Activated CD4-positive, alpha-beta T cell treated with anti-CD3 and anti-CD28 coated beads, Interleukin-2, Interleukin-6, amounts not matched to agents 100 ng/mL and 50 ng/mL, durations not matched to agents 16 hours and 8 hours (primary cell): ENCODE measurements around the gene CAB39L.

Experiments used
- DNase-seq: peaks from one replicate; pipeline ENCODE4 v3.0.0-alpha.2; 2020

The CAB39L gene

DNA sequence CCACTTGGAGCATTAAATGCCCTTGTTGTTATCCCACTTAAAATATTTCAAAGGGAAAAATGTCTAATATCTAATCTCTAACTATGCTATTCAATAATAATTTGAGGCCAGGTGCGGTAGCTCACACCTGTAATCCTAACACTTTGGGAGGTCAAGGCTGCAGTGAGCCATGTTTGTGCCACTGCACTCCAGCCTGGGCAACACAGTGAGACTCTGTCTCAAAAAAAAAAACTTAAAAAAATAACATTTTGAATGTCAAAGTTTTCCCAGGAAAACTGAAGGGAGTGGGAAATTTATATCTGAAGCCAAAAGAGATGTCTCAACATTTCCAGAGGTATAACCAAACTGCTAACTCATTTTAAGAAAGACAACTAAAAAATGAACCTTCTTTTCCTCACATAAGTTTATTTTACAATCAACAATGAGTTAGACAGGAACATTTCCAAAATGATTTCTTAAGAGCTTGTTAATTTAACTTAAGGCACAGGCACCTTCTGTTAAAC is 47.9 kb downstream of the CAB39L start:
- no peak for DNase-seq

DNA sequence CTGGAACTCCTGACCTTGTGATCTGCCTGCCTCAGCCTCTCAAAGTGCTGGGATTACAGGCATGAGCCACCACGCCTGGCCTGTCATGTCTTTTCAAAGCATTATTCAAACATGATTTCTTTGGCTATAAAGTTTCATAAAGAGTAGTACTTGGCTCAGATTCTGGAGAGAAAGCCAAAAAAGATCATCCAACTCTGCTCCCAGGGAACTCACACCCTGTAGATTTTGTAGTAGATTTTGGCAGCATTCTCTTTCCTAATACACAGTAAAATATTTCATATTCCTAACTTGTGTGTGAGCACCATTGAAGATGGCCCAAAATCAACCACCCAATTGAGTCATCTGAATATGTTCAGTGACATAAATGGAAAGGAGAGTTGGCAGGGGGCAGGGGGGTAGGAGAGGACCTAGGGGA is 48.4 kb downstream of the CAB39L start:
- DNase-seq = no peak

DNA sequence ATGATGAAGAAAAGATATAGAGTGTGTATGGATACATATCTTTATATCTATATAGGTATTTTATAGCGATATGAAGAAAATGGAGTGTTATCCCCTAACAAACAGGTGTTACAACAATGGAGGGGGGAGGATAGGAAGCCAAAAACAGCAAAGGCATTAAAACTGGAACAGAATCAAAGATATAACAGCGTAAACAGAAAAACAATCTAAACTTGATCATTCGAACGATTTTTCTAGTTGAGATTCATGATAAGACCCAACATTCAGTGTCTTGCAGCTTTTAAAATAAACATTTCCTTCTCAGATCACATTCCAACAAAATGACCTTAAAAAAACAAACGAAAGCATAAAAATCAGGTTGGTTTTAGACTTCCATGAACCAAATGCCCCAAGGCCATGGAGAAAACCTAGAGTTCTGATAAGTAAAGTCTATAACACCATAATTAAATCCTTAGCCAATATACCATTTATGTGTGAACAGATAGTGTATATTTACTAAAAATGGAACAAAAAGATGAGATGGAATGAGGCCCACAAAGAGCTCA is 55.7 kb downstream of the CAB39L start:
- no peak for DNase-seq

DNA sequence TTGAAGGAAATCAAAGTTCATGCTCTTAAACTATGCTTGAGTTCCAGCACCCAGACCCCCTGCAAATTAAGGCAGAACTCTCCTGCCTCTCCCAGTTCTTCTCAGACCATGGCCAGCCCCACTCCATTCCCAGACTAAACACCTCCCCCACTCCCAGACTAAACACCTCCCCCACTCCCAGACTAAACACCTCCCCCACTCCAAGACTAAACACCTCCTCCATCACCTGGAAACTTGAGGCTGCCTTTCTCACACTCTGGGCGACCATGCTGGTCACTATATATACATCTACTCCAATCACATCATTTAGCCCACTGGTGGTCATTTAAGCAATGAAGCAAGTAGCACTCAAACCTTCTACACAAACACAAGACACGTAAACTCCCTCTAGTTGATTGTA is 57.2 kb downstream of the CAB39L start:
- DNase-seq = no peak

DNA sequence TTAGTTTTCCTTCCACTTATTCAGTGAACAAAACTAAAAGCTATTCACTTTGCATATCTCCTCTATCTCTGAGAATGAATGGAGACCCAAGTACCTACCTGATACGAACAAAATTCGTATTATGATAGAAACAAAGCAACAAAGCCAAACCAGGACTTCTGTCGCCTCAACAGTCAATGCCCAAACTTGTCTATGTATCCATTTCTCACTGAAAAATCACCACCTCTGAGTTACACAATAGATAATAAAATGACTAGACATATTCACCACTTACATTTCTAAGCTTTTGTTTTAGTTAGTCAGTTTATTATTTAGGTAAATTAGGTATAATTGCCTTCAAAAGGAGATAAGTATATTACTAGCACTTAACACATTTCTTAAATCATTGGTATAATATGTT is 67.7 kb downstream of the CAB39L start:
- DNase-seq = no peak

DNA sequence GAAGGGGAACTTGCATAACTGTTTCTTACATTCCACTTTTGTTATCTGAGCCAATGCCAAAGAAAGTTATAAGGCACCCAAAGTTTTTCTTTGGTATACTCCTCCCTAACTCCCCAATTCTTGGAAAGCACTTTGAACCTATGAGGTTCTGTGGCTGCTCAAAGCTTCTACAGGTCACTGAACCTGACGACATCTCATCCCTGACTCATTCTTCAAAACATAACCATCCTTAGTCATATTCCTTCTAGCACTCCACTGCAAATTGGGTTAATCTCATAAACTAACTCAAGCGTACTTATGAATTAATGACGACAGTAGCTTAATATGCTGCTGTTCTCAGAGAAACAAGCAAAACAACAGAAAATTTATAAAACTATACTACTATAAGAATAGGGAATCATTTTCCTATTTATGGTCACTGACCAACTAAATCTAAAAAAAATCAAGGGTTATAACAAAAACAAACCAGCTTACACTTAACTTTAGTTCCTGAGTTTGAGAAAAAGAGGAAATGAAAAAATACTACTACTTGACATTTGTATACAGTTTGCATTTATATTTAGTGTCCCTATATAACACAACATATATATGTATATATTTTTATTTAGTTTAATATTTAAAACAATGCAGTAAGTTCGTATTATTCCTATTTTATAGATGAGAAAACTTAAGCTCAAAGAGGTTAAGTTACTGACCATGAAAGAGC is 69.1 kb downstream of the CAB39L start:
- no peak for DNase-seq

DNA sequence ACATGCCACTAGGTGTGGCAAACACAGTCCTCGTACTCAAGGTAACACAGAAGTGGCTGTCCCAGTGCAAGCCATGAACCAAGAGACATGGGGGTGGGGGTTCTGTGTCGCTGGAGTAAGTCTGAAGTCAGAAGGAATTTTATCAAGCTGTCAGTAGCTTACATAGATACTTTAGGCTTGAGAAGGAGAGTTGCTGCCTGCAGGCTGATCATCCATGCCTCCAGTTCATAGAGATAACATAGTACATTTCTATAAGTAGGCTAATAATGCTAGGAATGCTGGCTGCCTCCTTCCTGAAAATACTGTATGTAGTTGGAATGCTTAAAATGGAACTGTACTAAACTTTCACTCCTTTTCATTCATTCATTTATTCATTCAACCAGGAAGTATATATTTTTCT is 70.1 kb downstream of the CAB39L start:
- no peak for DNase-seq

DNA sequence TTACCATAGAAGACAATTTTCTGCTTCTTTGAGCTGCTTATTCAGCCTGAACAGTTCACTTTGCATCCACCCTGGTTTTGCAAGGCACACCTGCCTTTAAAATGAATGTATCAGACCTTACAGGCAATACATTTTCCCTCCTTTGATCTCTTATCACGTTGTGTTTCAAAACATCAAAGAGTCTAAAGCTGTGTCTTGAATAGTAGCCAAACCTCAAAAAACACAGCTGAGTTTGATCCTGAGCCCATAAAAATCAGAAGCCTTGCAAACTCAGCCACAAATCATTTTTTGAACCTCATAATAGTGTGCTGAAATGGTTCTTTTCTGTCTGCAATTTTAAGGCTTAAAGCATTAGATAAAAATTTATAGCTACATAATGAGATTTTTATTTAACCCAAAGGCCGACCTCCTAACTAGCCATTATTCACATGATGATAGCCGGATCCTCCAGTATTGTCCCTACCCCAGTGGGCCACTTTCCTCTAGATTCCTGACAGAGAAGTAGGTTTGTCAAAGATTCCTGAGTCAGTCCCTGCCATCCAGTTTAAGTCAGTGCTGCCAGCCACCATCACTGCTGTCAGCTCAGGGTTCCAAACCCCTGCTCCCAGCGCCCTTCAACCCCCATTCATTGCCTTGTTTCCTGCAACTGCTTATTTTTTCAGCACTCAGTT is 71.8 kb downstream of the CAB39L start:
- DNase-seq = no peak

DNA sequence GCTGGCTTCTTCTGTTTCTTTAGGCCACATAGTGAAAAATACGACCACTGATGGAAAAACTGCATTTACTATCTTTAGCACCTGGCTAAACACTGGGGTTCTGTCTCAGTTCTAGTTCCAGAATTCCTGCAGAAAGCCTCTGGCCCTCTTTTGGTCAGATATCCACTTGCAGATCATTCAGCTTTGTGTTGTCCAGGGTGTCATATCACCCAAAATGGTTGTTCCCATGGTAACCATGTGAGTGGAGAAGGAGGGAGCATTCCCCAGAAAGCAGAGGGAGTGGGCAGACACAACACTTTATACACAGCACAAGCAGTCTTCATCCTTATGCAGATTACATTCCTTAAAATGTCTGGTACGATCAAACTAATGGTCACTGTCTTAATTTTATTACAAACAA is 73.5 kb downstream of the CAB39L start:
- no peak for DNase-seq

DNA sequence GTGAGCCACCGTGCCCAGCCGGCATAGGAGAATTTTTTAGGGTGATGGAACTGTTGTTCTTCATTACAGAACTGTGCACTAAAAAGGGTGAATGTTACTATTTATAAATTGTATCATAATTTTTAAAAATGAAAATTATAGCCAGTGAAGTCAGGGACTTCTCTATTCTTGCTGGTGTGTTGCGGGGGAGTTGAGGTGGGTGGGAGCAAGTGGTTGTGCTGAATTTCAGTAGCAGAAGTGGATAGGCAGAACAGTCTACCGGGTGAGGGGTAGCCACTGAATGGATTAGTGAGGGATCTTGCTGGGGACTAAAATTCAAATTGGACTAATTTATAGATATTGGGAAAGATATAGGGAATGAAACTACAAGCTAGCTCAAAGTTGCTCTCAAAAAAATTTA is 74.0 kb downstream of the CAB39L start:
- no peak for DNase-seq

DNA sequence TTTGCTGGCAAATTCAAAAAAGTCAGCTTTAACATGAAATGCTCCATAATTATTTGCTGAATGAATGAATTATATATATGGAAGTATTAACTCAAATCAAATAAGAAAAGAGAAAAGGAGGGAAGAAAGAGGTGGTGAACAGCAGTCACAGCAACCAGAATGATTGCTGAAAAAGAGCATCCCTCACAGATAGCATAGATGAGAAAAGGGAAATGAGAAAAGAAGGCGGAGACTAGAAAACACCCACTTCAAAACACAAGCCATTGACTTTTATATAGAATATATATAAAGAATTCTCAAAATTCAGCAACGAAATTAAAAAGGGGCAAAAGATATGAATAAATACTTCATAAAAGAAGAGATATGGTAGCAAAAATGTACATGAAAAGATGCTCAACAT is 75.2 kb downstream of the CAB39L start:
- DNase-seq = no peak

DNA sequence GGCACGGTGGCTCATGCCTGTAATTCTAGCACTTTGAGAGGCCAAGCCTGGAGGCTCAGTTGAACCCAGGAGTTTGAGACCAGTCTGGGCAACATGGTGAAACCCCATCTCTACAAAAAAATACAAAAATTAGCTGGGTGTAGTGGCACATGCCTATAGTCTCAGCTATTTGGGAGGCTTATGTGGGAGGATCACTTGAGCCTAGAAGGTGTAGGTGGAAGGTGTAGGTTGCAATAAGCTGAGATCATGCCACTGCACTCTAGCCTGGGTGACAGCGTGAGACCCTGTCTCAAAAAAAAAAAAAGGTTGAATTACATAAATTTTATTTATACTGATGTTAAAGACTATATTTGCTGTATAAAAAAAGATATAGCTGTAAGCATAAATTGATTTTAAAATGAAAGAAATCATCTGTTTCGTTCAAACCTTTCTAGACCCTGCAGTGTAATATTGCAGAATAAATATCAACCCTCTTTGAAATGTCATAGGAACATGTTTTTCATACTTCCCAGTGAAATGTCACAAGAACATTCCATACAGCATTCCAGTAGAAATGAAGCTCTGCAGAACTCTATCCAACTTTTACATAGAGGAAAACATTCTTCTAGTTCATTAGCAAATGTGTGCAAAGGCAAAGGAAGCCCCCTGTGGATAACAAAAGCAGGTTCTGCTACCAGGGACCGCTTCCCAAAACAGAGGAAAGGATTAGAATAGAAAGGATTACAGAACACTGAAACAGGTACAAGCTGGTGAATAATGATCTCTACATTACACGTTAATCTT is 76.0 kb downstream of the CAB39L start:
- DNase-seq = no peak

DNA sequence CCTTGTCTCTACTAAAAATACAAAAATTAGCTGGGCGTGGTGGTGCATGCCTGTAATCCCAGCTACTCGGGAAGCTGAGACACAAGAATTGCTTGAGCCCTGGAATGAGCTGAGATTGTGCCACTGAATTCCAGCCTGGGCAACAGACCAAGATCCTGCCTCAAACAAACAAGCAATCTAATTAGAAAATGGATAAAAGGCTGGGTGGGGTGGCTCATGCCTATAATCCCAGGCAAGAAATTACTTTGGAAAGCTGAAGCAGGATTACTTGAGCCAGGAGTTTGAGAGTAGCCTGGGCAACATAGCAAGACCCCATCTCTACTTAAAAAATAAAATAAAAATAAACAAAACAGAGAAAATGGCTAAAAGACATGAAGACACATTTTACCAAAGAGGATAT is 77.0 kb downstream of the CAB39L start:
- DNase-seq = no peak

DNA sequence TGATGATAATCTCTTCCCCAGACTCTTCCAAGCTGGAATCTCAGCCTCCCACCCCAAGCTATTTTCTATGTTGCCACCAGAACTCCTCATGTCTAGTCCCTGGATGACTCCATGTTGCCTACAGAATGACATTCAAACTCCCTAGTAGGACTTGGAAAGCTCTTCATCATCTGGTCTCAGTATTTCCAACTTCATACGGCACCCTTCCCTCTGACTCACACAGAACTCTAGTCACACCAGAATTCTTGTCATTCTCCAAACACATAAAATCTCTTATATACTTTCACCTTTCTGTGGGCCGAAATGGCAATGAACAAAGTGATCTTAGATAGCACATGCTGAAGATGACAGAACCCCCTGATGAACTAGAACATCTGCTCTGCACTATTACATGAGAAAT is 86.2 kb downstream of the CAB39L start:
- DNase-seq = no peak

DNA sequence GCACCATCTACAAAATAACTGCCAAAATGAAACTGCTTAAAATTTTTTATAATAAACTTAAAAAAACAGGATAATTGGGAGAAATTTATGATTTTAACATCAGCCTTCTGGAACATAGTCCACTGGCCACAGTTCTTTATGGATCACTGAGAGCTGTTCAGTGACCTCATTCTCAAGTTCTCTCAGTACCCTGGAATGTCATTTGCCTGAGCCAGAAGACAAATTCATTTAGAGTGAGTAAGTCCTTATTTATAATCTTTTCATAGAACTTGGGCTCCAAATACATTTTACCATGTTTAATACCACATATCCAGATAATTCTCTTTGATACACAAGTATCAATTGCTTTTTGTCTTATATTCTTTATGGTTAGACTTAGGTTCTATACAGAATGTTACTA is 87.6 kb downstream of the CAB39L start:
- DNase-seq = no peak

DNA sequence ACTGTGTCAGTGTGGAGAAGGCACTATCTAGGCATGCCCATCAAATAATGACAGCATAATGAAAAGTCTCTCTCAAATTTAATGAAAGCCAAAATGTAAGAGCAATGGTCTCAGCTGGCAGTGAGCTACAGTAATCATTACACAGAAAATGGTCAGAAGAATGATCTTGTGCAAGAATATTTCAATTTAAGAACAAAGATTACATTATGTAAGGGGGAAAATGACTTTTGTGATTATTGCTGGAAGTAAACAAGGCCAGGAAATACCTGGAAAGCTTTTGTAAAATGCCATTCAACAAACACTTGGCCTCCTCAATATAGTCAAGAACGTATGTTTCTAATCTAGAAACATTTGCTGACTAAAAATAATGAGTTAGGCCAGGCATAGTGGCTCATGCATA is 89.1 kb downstream of the CAB39L start:
- DNase-seq = no peak

DNA sequence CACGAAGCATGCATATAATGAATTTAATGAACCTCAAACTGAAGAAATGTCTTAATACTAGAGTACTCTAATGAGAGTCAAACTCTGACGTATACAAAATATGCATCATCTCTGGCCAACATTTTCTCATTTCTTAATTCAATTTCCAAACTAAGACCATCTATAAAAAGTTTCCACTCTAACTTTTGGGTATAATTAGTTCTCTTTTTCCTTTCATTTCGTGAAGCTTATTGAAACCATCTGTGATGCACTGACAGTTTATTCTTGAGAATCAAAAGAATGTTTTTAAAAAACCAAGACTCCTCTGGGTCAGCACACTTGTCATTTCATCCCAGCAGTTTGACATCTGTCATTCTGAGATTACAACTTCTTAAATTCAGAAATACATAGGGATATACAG is 90.0 kb downstream of the CAB39L start:
- no peak for DNase-seq

DNA sequence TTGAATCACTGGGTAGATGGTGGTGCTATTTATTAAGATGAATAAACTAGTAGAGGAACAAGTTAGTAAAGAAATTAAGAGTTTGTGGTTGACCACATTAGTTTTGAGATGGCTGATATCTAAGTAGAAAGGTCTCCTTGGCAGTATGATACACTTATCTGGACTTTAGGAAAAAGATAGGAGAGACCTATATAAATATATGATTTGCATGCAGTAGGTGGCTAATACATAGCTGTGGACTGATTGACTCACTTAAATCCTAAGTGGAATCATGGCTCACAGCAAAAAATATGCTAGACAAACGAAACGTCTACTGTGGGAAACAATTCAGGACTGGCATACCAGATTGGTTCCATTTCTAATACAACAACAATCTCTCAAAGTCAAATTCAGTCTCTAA is 92.0 kb downstream of the CAB39L start:
- DNase-seq = no peak

DNA sequence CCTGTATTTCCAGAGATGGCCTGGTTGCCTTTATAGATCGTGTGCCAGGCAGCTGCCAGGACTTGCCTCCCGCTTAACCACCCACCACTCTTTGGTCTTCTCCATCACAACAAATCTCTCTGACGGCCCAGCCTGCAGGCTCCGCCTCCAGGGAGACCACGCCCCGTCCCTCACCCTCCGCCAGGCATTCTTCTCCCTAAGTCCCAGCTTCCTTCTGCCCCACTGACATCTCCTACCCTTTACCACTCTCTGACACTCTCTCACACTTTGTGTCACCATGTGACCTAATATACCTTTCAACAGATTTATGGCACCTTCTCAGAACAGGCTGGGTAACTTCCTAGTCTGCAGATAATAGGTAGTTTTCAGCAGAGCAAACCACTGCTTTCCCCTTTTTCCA is 95.1 kb downstream of the CAB39L start:
- DNase-seq = no peak

DNA sequence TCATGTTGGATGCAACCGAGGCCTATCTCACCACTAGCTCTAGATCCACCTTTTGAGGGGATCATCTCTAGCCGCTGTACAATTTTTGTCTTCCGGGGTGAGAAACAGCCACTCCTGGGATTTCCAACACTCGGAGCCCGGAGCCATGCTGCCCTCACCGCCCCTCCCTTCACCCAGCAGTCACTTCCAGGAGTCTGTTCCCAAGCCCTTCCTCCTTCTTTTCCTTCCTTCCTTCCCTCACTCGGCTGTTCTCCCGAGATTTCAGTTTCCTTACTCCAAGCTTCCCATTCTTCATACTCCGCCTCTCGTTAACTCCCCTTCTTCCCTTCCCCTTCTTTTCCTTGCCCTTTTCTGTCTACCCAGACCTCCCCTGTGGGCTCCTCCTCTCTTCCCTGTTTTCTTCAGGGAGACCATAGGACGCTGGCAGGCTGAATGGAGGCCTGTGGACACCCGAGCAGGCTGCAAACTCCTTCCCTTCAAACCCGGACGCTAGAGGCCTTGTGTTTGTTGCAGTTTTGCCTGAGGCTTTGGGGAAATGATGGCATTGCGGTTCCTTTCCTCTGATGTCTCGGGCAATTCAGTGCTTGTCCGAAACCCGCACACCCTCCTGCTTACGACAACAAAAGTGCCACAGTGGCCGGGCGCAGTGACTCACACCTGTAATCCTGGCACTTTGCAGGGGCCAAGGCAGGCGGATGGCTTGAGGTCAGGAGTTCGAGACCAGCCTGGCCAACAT is 96.0 kb downstream of the CAB39L start:
- DNase-seq = no peak

DNA sequence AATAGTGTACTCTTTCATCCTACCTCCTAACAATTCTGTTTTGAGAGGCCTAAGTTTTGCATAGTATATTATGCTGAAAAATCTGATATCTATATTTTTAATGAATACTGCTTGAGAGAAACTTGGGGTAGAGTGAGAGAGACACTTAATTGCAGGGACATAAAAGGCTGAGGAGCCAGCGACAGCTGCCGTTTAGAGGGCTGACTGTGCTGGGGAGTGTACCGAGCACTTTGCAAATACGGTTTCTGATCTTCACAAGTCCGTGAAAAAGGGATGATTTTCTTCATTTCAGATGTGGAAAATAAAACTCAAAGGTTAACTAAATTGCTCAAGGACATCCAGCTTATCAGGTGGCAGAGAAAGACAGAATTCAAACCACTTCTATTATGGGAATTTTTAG is 97.4 kb downstream of the CAB39L start:
- DNase-seq = no peak

DNA sequence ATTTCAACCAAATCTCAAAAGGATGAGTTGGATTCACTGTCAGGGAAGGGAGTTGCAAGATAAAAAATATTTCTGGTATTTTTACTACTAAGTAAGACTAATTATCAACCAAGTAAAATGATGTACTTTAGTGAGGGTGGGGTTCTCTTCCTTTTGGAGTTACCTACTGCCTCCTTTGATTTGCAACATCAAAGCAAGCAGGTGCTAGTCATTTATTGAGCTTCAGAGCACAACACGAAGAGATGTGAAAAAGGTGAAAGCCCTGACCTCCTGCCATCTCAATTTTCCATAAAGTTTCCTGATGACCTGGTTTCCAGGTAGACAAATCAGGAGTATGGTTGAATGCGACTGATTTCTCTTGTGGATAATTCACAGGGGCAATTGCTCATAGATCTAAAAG is 100.1 kb downstream of the CAB39L start:
- no peak for DNase-seq

DNA sequence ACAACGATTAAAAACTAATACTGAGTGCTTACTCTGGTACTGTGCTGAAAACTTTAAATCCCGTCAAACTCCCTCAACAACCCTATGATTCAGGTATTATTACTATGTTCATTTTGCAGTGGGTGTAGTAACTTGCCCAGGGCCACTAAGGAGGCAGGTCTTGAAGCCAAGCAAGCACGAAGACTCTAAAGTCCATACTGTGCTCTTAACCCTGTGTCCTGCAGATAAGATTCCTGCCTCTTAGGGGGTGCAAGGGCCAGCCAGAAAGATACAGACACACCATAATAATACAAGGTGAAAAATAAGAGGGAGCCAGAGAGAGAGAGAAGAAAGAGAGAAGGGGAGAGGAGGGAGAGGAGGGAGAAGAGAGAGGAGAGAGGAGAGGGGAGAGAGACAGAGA is 100.6 kb downstream of the CAB39L start:
- DNase-seq = no peak
